ENCODE results near the gene ARF1.

DNA sequence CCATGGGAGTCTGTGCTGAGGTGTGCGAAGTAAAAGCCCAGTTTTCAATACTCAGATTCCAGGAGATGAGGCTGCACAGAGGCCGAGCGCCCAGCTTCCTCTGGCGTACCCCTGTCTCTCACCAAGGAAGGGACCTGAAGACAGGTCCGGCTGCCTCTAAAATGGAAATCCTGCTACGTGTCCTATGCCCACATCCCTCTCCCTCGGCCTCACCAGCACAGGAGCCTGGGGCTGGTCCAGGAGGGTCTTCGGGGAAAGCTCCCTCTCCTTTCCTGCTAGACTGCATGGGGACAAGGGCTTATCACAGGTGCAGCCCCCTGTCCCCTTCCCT, 26.2 kb downstream of the ARF1 start:
- TF ChIP-seq, protein P1, sequence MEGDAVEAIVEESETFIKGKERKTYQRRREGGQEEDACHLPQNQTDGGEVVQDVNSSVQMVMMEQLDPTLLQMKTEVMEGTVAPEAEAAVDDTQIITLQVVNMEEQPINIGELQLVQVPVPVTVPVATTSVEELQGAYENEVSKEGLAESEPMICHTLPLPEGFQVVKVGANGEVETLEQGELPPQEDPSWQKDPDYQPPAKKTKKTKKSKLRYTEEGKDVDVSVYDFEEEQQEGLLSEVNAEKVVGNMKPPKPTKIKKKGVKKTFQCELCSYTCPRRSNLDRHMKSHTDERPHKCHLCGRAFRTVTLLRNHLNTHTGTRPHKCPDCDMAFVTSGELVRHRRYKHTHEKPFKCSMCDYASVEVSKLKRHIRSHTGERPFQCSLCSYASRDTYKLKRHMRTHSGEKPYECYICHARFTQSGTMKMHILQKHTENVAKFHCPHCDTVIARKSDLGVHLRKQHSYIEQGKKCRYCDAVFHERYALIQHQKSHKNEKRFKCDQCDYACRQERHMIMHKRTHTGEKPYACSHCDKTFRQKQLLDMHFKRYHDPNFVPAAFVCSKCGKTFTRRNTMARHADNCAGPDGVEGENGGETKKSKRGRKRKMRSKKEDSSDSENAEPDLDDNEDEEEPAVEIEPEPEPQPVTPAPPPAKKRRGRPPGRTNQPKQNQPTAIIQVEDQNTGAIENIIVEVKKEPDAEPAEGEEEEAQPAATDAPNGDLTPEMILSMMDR (conservative IDR thresholded peaks at IDR 0.05 in 1 of 2, IDR thresholded peaks at IDR 0.05 in 1 of 2; ENCODE audit: extremely low read depth in 1 of 2, insufficient read depth in 1 of 2, low read depth in 1 of 2, low read length in 2 of 2) = no peak
- no peak for TF ChIP-seq EZH2 (IDR thresholded peaks at IDR 0.05; ENCODE audit: borderline replicate concordance, low read length)
